PC-9 (cell line): ENCODE measurements around the gene NUCB1. TPM values are rescaled to one million over a fixed set of nuclear protein-coding genes. Genes with fewer than 3 reads are reported as not detected.

Source experiments
- BruUV-seq: library from RNA; stranded (reverse); fragments of 400-500 nt; replicated peaks from 2 replicates; lab custom pipeline; 2021; lab: Mats Ljungman, UMichigan
- CTCF ChIA-PET: fragments of 300-600 bp; sonication (Branson Sonifier 250); formaldehyde crosslinking; loops from one replicate; lab custom pipeline; 2022; ENCODE audit warnings: antibody characterized with exemption; lab: Charles Lee
- POLR2A ChIA-PET: fragments of 300-600 bp; sonication (Branson Sonifier 250); formaldehyde crosslinking; loops from one replicate; lab custom pipeline; 2022; ENCODE audit warnings: antibody characterized with exemption; ENCODE audit not compliant: unreplicated experiment; lab: Charles Lee
- DNase-seq, 2 experiments: peaks; one replicate each; pipeline versions ENCODE4 v3.0.0 to v3.0.0-alpha.2; 2015 to 2022; ENCODE audit warnings: mixed read lengths in 1 of 2
- H2AFZ ChIP-seq: fragments of 200-600 bp; sonication (generic); 2 replicates; pipeline ENCODE4 v1.8.1; 2017; ENCODE audit warnings: antibody characterized with exemption
- H3F3A ChIP-seq: fragments of 200-600 bp; sonication (generic); 2 replicates; pipeline ENCODE4 v1.8.1; 2017; ENCODE audit warnings: antibody characterized with exemption, mild to moderate bottlenecking, low read depth; ENCODE audit not compliant: insufficient read depth
- H3K27ac ChIP-seq: fragments of 200-600 bp; sonication (generic); 2 replicates; pipeline ENCODE4 v1.6.1; 2016; ENCODE audit warnings: mixed run types
- H3K27me3 ChIP-seq: fragments of 200-600 bp; sonication (generic); 2 replicates; pipeline ENCODE4 v1.6.1; 2016; ENCODE audit warnings: low read depth, mixed run types; ENCODE audit not compliant: insufficient read depth
- H3K36me3 ChIP-seq: fragments of 200-600 bp; sonication (generic); 2 replicates; pipeline ENCODE4 v1.6.1; 2016; ENCODE audit warnings: low read depth, mixed run types
- H3K4me1 ChIP-seq: fragments of 200-600 bp; sonication (generic); replicated peaks from 2 replicates; pipeline ENCODE4 v1.6.1; 2016; ENCODE audit warnings: mixed run types; ENCODE audit not compliant: insufficient read depth
- H3K4me2 ChIP-seq: fragments of 200-600 bp; sonication (generic); 2 replicates; pipeline ENCODE4 v1.6.1; 2017; ENCODE audit warnings: mixed run types
- H3K4me3 ChIP-seq: fragments of 200-600 bp; sonication (generic); 2 replicates; pipeline ENCODE4 v1.6.1; 2016; ENCODE audit warnings: mixed run types
- H3K79me2 ChIP-seq: fragments of 200-600 bp; sonication (generic); 2 replicates; pipeline ENCODE4 v1.6.1; 2017; ENCODE audit warnings: low read depth, mixed run types
- H3K9me2 ChIP-seq: fragments of 200-600 bp; sonication (generic); 2 replicates; pipeline ENCODE4 v1.8.1; 2017; ENCODE audit warnings: mild to moderate bottlenecking; ENCODE audit not compliant: insufficient read depth
- H3K9me3 ChIP-seq: fragments of 200-600 bp; sonication (generic); 2 replicates; pipeline ENCODE4 v1.8.1; 2016; ENCODE audit warnings: low read depth; ENCODE audit not compliant: insufficient read depth
- H4K20me1 ChIP-seq: fragments of 200-600 bp; sonication (generic); 2 replicates; pipeline ENCODE4 v1.8.1; 2017; ENCODE audit not compliant: insufficient read depth
- EZH2 ChIP-seq: fragments of 200-600 bp; sonication (generic); IDR thresholded peaks from 2 replicates; pipeline ENCODE4 v1.8.0; 2017; ENCODE audit warnings: antibody characterized with exemption, low read depth
- intact Hi-C: fragments of 100-400 bp; cut with micrococcal nuclease; formaldehyde crosslinking; loops from one replicate; pipeline ENCODE4 v1.10.0; 2022; ENCODE audit not compliant: unreplicated experiment
- total RNA-seq: library from RNA; stranded (reverse); gene quantifications from 2 replicates; pipeline ENCODE4 v1.2.3, GENCODE V29; 2021
- TF ChIP-seq, protein P1 (sequence below): fragments of 200-600 bp; sonication (generic); conservative IDR thresholded peaks from 2 replicates; pipeline ENCODE4 v1.6.1; 2017; ENCODE audit warnings: mixed run types, antibody characterized with exemption, mild to moderate bottlenecking, moderate library complexity

The NUCB1 gene
- total RNA-seq, 1 experiment from 2014 or later = 185 TPM

DNA sequence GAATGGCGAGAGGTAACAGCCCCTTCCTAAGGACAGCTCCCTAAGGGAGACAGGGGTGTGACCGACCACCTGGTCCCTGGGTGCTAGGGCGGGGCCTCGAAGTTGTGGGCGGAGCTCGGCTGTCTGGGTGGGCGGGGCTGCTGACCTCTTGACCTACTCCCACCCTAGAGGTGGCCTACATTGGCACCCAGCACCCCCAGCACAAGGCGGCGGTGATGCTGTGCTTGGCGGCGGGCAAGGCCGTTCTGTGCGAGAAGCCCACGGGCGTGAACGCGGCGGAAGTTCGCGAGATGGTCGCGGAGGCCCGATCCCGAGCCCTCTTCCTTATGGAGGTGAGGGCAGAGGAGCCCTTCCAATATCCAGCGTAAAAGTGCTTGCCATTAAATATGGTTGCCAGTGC is 35.8 kb downstream of the NUCB1 start:
- POLR2A ChIA-PET = no interaction called here

GRCh38 chr19:48938256-48938655 is 38.1 kb downstream of the NUCB1 start:
- Histone ChIP-seq H3K27ac (no peak overlapping the region), H3K4me1 (peaks cover 6% of the 10 kb centered on the region; the same call in 1 of the 2 replicates), H3K36me3 (no peaks in the 10 kb centered on the region), H3K4me2 (no peak overlapping the region), H3K4me3 (no peak overlapping the region), H3F3A (peaks cover 19% of the 10 kb centered on the region), H3K27me3 (no peaks in the 10 kb centered on the region), H3K79me2 (no peaks in the 10 kb centered on the region), H3K9me3 (no peaks in the 10 kb centered on the region), H2AFZ (no peak overlapping the region), H4K20me1 (no peaks in the 10 kb centered on the region), H3K9me2 (no peaks in the 10 kb centered on the region)
- TF ChIP-seq, protein P1, sequence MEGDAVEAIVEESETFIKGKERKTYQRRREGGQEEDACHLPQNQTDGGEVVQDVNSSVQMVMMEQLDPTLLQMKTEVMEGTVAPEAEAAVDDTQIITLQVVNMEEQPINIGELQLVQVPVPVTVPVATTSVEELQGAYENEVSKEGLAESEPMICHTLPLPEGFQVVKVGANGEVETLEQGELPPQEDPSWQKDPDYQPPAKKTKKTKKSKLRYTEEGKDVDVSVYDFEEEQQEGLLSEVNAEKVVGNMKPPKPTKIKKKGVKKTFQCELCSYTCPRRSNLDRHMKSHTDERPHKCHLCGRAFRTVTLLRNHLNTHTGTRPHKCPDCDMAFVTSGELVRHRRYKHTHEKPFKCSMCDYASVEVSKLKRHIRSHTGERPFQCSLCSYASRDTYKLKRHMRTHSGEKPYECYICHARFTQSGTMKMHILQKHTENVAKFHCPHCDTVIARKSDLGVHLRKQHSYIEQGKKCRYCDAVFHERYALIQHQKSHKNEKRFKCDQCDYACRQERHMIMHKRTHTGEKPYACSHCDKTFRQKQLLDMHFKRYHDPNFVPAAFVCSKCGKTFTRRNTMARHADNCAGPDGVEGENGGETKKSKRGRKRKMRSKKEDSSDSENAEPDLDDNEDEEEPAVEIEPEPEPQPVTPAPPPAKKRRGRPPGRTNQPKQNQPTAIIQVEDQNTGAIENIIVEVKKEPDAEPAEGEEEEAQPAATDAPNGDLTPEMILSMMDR = no peak
- TF ChIP-seq EZH2 = no peak
- no TSS peak for BruUV-seq
- no peak for DNase-seq
- CTCF ChIA-PET = no interaction called here
- intact Hi-C loops = no loop called here
- POLR2A ChIA-PET = no interaction called here

More for the DNA sequence above, 35.8 kb downstream of the NUCB1 start:
- no peaks in the 10 kb centered on the region for H3K9me2 ChIP-seq
- no peak overlapping the region for H3K4me2 ChIP-seq
- TF ChIP-seq, protein P1 = no peak
- no peak for TF ChIP-seq EZH2
- no peaks in the 10 kb centered on the region for H3K9me3 ChIP-seq
- H3K27me3 ChIP-seq = no peaks in the 10 kb centered on the region
- no peaks in the 10 kb centered on the region for H4K20me1 ChIP-seq
- H3K79me2 ChIP-seq = no peaks in the 10 kb centered on the region
- CTCF ChIA-PET = no interaction called here
- H2AFZ ChIP-seq = no peak overlapping the region
- DNase-seq = no peak
- BruUV-seq = no TSS peak
- no peaks in the 10 kb centered on the region for H3K36me3 ChIP-seq
- intact Hi-C loops = no loop called here
- peaks cover 12% of the 10 kb centered on the region for H3K4me1 ChIP-seq
- no peak overlapping the region for H3K4me3 ChIP-seq
- no peak overlapping the region for H3K27ac ChIP-seq
- peaks cover 23% of the 10 kb centered on the region for H3F3A ChIP-seq

DNA sequence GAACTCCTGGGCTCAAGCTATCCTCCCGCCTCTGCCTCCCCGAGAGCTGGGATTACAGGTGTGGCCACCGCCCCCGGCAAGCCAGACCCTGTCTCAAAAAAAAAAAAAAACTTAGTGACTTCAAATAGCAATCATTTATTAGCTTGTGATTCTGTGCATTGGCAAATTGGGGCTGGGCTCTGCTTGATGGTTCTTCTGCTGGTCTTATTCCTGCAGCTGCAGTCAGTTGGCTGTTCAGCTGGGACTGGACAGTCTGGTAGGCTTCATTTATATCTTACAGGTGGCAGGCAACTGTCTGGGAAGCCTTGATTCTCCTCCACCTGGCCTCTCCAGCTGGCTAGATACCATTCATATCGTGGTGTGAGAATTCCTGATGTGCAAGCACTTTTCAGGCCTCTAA is 40.8 kb downstream of the NUCB1 start:
- ChIA-PET POLR2A (interaction anchor here (0.6 kb wide), 1 partner anchor 72 kb away, joined by 4 read pairs; no protein-coding TSS in a partner anchor), CTCF (no interaction called here)
- Histone ChIP-seq H4K20me1 (no peaks in the 10 kb centered on the region), H3F3A (peaks cover 9% of the 10 kb centered on the region), H2AFZ (no peak overlapping the region), H3K27ac (no peak overlapping the region), H3K9me2 (no peaks in the 10 kb centered on the region), H3K9me3 (no peaks in the 10 kb centered on the region), H3K79me2 (no peaks in the 10 kb centered on the region), H3K27me3 (no peaks in the 10 kb centered on the region), H3K36me3 (no peaks in the 10 kb centered on the region), H3K4me1 (no peaks in the 10 kb centered on the region), H3K4me2 (no peak overlapping the region), H3K4me3 (no peak overlapping the region)
- TF ChIP-seq, protein P1 = no peak
- no peak for TF ChIP-seq EZH2
- intact Hi-C loops = no loop called here
- no peak for DNase-seq
- no TSS peak for BruUV-seq
